Measurements from ENCODE around the gene NKAIN2.

Gene NKAIN2

GRCh38 chr6:124798942-124799496 is 995.4 kb downstream of the NKAIN2 start:
- H3K36me3 ChIP-seq (replicated peaks; ENCODE audit: insufficient read depth, low read length), result no peaks in the 10 kb centered on the region
- DNase-seq, result no peak
- H3K27ac ChIP-seq (ENCODE audit: low read length), result no peak overlapping the region
- H3K27me3 ChIP-seq (replicated peaks; ENCODE audit: insufficient read depth, low read length), result no peaks in the 10 kb centered on the region
- no peaks in the 10 kb centered on the region for H3K9me2 ChIP-seq (replicated peaks; ENCODE audit: insufficient read depth, low read length)
- H2AFZ ChIP-seq (ENCODE audit: low read length), result no peak overlapping the region
- no peak overlapping the region for H3K9ac ChIP-seq (ENCODE audit: low read length)
- no peaks in the 10 kb centered on the region for H3K79me2 ChIP-seq (ENCODE audit: low read length)
- no peaks in the 10 kb centered on the region for H3K9me3 ChIP-seq (replicated peaks; ENCODE audit: insufficient read depth, low read length)
- H3K4me1 ChIP-seq (ENCODE audit: low read length), result no peaks in the 10 kb centered on the region
- H3F3A ChIP-seq (ENCODE audit: insufficient read depth, low read length), result no peaks in the 10 kb centered on the region
- H4K20me1 ChIP-seq (ENCODE audit: insufficient read depth, low read length), result no peaks in the 10 kb centered on the region
- no peak overlapping the region for H3K4me3 ChIP-seq (ENCODE audit: low read length)
- no peak overlapping the region for H3K4me2 ChIP-seq (ENCODE audit: low read depth, low read length)
- TF ChIP-seq EZH2phosphoT487 (IDR thresholded peaks at IDR 0.05; ENCODE audit: low read length), result no peak
- no peak for TF ChIP-seq EZH2 (optimal IDR thresholded peaks at IDR 0.05; ENCODE audit: low read depth, low read length)
- TF ChIP-seq, protein P1, sequence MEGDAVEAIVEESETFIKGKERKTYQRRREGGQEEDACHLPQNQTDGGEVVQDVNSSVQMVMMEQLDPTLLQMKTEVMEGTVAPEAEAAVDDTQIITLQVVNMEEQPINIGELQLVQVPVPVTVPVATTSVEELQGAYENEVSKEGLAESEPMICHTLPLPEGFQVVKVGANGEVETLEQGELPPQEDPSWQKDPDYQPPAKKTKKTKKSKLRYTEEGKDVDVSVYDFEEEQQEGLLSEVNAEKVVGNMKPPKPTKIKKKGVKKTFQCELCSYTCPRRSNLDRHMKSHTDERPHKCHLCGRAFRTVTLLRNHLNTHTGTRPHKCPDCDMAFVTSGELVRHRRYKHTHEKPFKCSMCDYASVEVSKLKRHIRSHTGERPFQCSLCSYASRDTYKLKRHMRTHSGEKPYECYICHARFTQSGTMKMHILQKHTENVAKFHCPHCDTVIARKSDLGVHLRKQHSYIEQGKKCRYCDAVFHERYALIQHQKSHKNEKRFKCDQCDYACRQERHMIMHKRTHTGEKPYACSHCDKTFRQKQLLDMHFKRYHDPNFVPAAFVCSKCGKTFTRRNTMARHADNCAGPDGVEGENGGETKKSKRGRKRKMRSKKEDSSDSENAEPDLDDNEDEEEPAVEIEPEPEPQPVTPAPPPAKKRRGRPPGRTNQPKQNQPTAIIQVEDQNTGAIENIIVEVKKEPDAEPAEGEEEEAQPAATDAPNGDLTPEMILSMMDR (IDR thresholded peaks at IDR 0.05; ENCODE audit: low read length), result no peak; the same call in 1 of the 2 replicates

DNA sequence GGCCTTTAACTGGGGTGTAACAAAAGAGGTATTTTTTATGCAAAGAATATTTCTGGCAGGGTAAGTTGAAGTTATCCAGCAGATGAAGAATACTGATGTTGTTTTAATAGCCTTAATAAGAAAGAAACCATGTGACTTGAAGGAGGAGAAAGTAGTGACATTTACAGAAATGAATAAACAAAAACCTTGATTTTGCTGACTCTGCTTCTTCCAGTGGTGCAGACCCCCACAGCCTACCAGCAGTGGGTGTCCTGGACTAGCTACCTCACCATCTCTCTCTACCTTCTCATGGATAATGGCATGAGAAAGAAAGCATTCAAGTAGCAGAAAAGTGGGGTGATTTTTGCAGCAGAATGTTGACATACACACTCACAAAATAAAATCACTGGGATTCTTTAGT is 996.0 kb downstream of the NKAIN2 start:
- Histone ChIP-seq H3F3A (ENCODE audit: insufficient read depth, low read length) (no peaks in the 10 kb centered on the region), H3K4me2 (ENCODE audit: low read depth, low read length) (no peak overlapping the region), H3K9me3 (replicated peaks; ENCODE audit: insufficient read depth, low read length) (no peaks in the 10 kb centered on the region), H3K4me3 (ENCODE audit: low read length) (no peak overlapping the region), H2AFZ (ENCODE audit: low read length) (no peak overlapping the region), H3K4me1 (ENCODE audit: low read length) (no peaks in the 10 kb centered on the region), H3K27me3 (replicated peaks; ENCODE audit: insufficient read depth, low read length) (no peaks in the 10 kb centered on the region), H4K20me1 (ENCODE audit: insufficient read depth, low read length) (no peaks in the 10 kb centered on the region), H3K9ac (ENCODE audit: low read length) (no peak overlapping the region), H3K36me3 (replicated peaks; ENCODE audit: insufficient read depth, low read length) (no peaks in the 10 kb centered on the region), H3K9me2 (replicated peaks; ENCODE audit: insufficient read depth, low read length) (no peaks in the 10 kb centered on the region), H3K27ac (ENCODE audit: low read length) (no peak overlapping the region), H3K79me2 (ENCODE audit: low read length) (no peaks in the 10 kb centered on the region)
- TF ChIP-seq EZH2 (optimal IDR thresholded peaks at IDR 0.05; ENCODE audit: low read depth, low read length) (no peak), EZH2phosphoT487 (IDR thresholded peaks at IDR 0.05; ENCODE audit: low read length) (no peak)
- TF ChIP-seq, protein P1 (IDR thresholded peaks at IDR 0.05; ENCODE audit: low read length), result no peak
- DNase-seq, result no peak

- DNase-seq, result no peak
- TF ChIP-seq EZH2phosphoT487 (IDR thresholded peaks at IDR 0.05; ENCODE audit: low read length), result no peak
- TF ChIP-seq, protein P1 (IDR thresholded peaks at IDR 0.05; ENCODE audit: low read length), result no peak
- no peak for TF ChIP-seq EZH2 (optimal IDR thresholded peaks at IDR 0.05; ENCODE audit: low read depth, low read length)
- no peak overlapping the region for H2AFZ ChIP-seq (ENCODE audit: low read length)
Observed at GRCh38 chr6:124800222-124800621, 996.6 kb downstream of the NKAIN2 start.

More at GRCh38 chr6:124800222-124800621, 996.6 kb downstream of the NKAIN2 start:
- H3K4me2 ChIP-seq (ENCODE audit: low read depth, low read length), result no peak overlapping the region
- H3K27ac ChIP-seq (ENCODE audit: low read length), result no peak overlapping the region
- no peaks in the 10 kb centered on the region for H3K9me2 ChIP-seq (replicated peaks; ENCODE audit: insufficient read depth, low read length)
- H3K4me3 ChIP-seq (ENCODE audit: low read length), result no peak overlapping the region
- no peaks in the 10 kb centered on the region for H3K9me3 ChIP-seq (replicated peaks; ENCODE audit: insufficient read depth, low read length)
- H3K9ac ChIP-seq (ENCODE audit: low read length), result no peak overlapping the region
- no peaks in the 10 kb centered on the region for H3K36me3 ChIP-seq (replicated peaks; ENCODE audit: insufficient read depth, low read length)
- H3K4me1 ChIP-seq (ENCODE audit: low read length), result no peaks in the 10 kb centered on the region
- H3K79me2 ChIP-seq (ENCODE audit: low read length), result no peaks in the 10 kb centered on the region
- no peaks in the 10 kb centered on the region for H3K27me3 ChIP-seq (replicated peaks; ENCODE audit: insufficient read depth, low read length)
- no peaks in the 10 kb centered on the region for H3F3A ChIP-seq (ENCODE audit: insufficient read depth, low read length)
- no peaks in the 10 kb centered on the region for H4K20me1 ChIP-seq (ENCODE audit: insufficient read depth, low read length)
